K562 (cell line): Measurements from ENCODE around the gene RAPGEFL1. TPM values are rescaled to one million over a fixed set of nuclear protein-coding genes. Genes with fewer than 3 reads are reported as not detected.

ENCODE experiments used
- ATF2 ChIP-seq: sonication (generic); formaldehyde crosslinking; IDR thresholded peaks from 2 replicates; pipeline ENCODE4 v1.8.1; 2022; ENCODE audit warnings: missing genetic modification reagents
- CTBP1 ChIP-seq: fragments of 450-650 bp; IDR thresholded peaks from 2 replicates; pipeline ENCODE4 v1.6.1; 2016; ENCODE audit warnings: borderline replicate concordance
- GTF2A2 ChIP-seq: IDR thresholded peaks from 2 replicates; pipeline ENCODE4 v1.6.1; 2016; ENCODE audit warnings: mild to moderate bottlenecking, missing genetic modification characterization, missing compliant biosample characterization
- HDAC8 ChIP-seq: fragments of 450-650 bp; IDR thresholded peaks from 2 replicates; pipeline ENCODE4 v1.6.1; 2016; ENCODE audit warnings: mild to moderate bottlenecking, missing genetic modification characterization, moderate library complexity, missing compliant biosample characterization
- PTRF ChIP-seq: fragments of 450-650 bp; IDR thresholded peaks from 2 replicates; pipeline ENCODE4 v1.6.1; 2016; ENCODE audit warnings: mild to moderate bottlenecking, missing genetic modification characterization, missing compliant biosample characterization
- ZBTB17 ChIP-seq: fragments of 450-650 bp; formaldehyde crosslinking; IDR thresholded peaks from 2 replicates; pipeline ENCODE4 v1.4.0; 2020; ENCODE audit warnings: mild to moderate bottlenecking
- ZFP91 ChIP-seq: sonication (generic); formaldehyde crosslinking; IDR thresholded peaks from 2 replicates; pipeline ENCODE4 v1.8.0; 2022; ENCODE audit warnings: mild to moderate bottlenecking, missing genetic modification reagents
- ZFX ChIP-seq: sonication (generic); formaldehyde crosslinking; IDR thresholded peaks from 2 replicates; pipeline ENCODE4 v1.8.0; 2022; ENCODE audit warnings: mild to moderate bottlenecking, missing genetic modification reagents, moderate library complexity
- ZNF274 ChIP-seq: IDR thresholded peaks from 2 replicates; pipeline ENCODE4 v1.6.1; 2011; ENCODE audit warnings: low read depth, mild to moderate bottlenecking, low read length, moderate library complexity, borderline replicate concordance
- ZNF586 ChIP-seq: fragments of 450-650 bp; formaldehyde crosslinking; conservative IDR thresholded peaks from 2 replicates; pipeline ENCODE4 v1.4.0; 2020; ENCODE audit warnings: mild to moderate bottlenecking, moderate library complexity
- polyA plus RNA-seq, 8 experiments: library from polyadenylated mRNA; depleted of rRNA in 4 of 8; stranded (reverse) in 5 of 8; unstranded in 3 of 8; fragments of >200 nt; fragmentation: Nextera tagmentation in 2 of 8; fragmentation: Illumina TruSeq in 1 of 8; extraction: Ambion mirVana in 2 of 8; extraction: Trizol in 1 of 8; gene quantifications; 2 replicates each; pipeline versions ENCODE4 v1.2.1 to v1.2.3, GENCODE V29; 2011 to 2014; ENCODE audit warnings: inconsistent platforms in 1 of 8, missing spikeins in 1 of 8
- total RNA-seq, 7 experiments: library from RNA; depleted of rRNA in 6 of 7; stranded (reverse); fragments of >200 nt in 6 of 7; fragmentation: Illumina TruSeq in 2 of 7; extraction: Trizol in 2 of 7; gene quantifications; 2 replicates each; pipeline versions ENCODE4 v1.2.1 to v1.2.3, GENCODE V29; 2011 to 2021; ENCODE audit warnings: low replicate concordance in 1 of 7

Gene RAPGEFL1
- total and polyA plus RNA-seq, 9 of the 15 experiments (the other 6 are each of a cell fraction or from before 2014, with no cell fraction given): 0.18 to 4.1 (median 2.1) TPM

DNA sequence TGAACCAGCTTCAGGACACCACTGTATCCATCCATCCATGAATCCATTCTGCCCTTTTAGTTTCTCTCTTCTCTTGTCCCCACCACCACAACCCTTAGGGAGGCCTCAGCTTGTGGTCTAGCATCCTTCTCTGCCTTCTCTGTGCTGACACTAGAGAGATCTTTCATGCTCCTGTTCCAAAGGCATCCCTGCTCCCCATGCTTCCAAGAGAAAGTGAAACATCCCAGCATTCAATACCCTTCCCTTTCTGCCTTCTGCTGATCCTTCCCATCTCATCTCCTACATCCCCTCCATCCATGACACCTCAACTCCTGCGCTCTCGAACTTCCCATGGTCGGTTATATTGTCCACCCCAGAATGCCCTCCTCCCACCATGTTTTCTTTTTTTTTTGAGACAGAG, 10.0 kb downstream of the RAPGEFL1 start (continued):
- TF ChIP-seq PTRF (no peak), CTBP1 (no peak), GTF2A2 (tag) (no peak), ZNF274 (no peak), ZFP91 (CRISPR knock-in tag) (no peak), HDAC8 (tag) (no peak), ZFX (CRISPR knock-in tag) (no peak), ZBTB17 (CRISPR knock-in tag) (no peak), ATF2 (CRISPR knock-in tag) (no peak), ZNF586 (CRISPR knock-in tag) (no peak)
